GM21526 (cell line): ENCODE data around the gene SASH1.
A peak's percentile ranks its signal among the peaks of the same experiment; 100 is the strongest.

ENCODE experiments used
- ATAC-seq: cut with Tn5 transposase; IDR thresholded peaks from one replicate; pipeline ENCODE4 v1.9.1; 2021; ENCODE audit warnings: moderate library complexity; ENCODE audit not compliant: unreplicated experiment, low FRiP score

SASH1 gene

GRCh38 chr6:148535381-148535780 lies 192.7 kb downstream of the SASH1 start:
- no peak for ATAC-seq

- ATAC-seq = no peak
These were observed 193.3 kb downstream of the SASH1 start for GRCh38 chr6:148535976-148536375.

- ATAC-seq = no peak
These were observed 195.9 kb downstream of the SASH1 start for GRCh38 chr6:148538261-148539190.

GRCh38 chr6:148543540-148543939 lies 200.9 kb downstream of the SASH1 start:
- ATAC-seq = no peak

- no peak for ATAC-seq
These were observed 201.8 kb downstream of the SASH1 start for GRCh38 chr6:148544421-148544820.

GRCh38 chr6:148545901-148546300 lies 203.3 kb downstream of the SASH1 start:
- ATAC-seq = no peak

GRCh38 chr6:148547110-148547509 lies 204.5 kb downstream of the SASH1 start:
- ATAC-seq = no peak

GRCh38 chr6:148548065-148548748 lies 205.6 kb downstream of the SASH1 start:
- no peak for ATAC-seq

- no peak for ATAC-seq
These were observed 206.1 kb downstream of the SASH1 start for GRCh38 chr6:148548749-148549140.

GRCh38 chr6:148550569-148550968 lies 207.9 kb downstream of the SASH1 start:
- ATAC-seq = no peak

GRCh38 chr6:148551226-148551625 lies 208.6 kb downstream of the SASH1 start:
- no peak for ATAC-seq

GRCh38 chr6:148556410-148556809 lies 213.8 kb downstream of the SASH1 start:
- ATAC-seq = no peak

- no peak for ATAC-seq
These were observed 215.2 kb downstream of the SASH1 start for GRCh38 chr6:148557796-148558321.

- ATAC-seq = peak; percentile 84
These were observed 217.3 kb downstream of the SASH1 start for GRCh38 chr6:148559848-148560433.

- ATAC-seq = no peak
These were observed 219.0 kb downstream of the SASH1 start for GRCh38 chr6:148561629-148562028.

- no peak for ATAC-seq
These were observed 220.4 kb downstream of the SASH1 start for GRCh38 chr6:148563066-148563465.

GRCh38 chr6:148564494-148565035 lies 221.9 kb downstream of the SASH1 start:
- no peak for ATAC-seq

GRCh38 chr6:148565321-148565926 lies 222.8 kb downstream of the SASH1 start:
- no peak for ATAC-seq

- no peak for ATAC-seq
These were observed 223.5 kb downstream of the SASH1 start for GRCh38 chr6:148565930-148566663.
